Esophagus muscularis mucosa (tissue), 4 donors: Measurements from ENCODE around the gene ATP6AP1.

Experiments used
- CTCF ChIP-seq, 3 experiments: fragments of 200-600 bp in 2 of 3; fragments of 450-650 bp in 1 of 3; sonication (generic) in 2 of 3; IDR thresholded peaks; one replicate each; pipeline ENCODE4 v1.5.1; 2017 to 2019; ENCODE audit warnings: antibody characterized with exemption in 3 of 3, mild to moderate bottlenecking in 2 of 3, moderate library complexity in 1 of 3
- EP300 ChIP-seq: sonication (generic); formaldehyde crosslinking; IDR thresholded peaks from one replicate; pipeline ENCODE4 v1.6.1; 2017; ENCODE audit warnings: antibody characterized with exemption
- POLR2AphosphoS5 ChIP-seq, 2 donors: sonication (generic); formaldehyde crosslinking; IDR thresholded peaks; one replicate each; pipeline ENCODE4 v1.6.1; 2017; ENCODE audit warnings: antibody characterized with exemption in 2 of 2

- no peak for TF ChIP-seq CTCF (IDR thresholded peaks at IDR 0.05)
- TF ChIP-seq EP300, result no peak
- TF ChIP-seq POLR2AphosphoS5 (IDR thresholded peaks at IDR 0.05), result no peak
Measured at GRCh38 chrX:154413142-154413541, 15.3 kb upstream of the ATP6AP1 start.
